ENCODE data around the gene CAPZB.

DNA sequence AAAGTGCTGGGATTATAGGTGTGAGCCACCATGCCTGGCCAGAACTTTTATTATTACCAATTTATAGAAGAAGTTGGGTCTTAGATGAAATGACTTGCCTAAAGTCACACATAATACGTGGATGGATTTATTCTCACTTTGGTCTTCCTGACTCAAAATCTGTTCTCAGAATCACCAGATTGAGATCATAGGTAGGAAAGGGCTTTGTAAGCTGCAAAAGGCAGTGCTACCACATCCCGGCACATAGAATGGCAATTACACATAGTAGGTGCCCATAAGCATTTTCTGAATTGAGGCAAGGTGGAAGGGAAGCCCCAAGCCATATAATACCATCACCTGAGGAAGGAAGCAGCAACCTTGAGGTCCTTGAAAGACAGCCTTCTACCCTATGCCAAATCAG is 8.2 kb upstream of the CAPZB start:
- TF ChIP-seq, protein P1, sequence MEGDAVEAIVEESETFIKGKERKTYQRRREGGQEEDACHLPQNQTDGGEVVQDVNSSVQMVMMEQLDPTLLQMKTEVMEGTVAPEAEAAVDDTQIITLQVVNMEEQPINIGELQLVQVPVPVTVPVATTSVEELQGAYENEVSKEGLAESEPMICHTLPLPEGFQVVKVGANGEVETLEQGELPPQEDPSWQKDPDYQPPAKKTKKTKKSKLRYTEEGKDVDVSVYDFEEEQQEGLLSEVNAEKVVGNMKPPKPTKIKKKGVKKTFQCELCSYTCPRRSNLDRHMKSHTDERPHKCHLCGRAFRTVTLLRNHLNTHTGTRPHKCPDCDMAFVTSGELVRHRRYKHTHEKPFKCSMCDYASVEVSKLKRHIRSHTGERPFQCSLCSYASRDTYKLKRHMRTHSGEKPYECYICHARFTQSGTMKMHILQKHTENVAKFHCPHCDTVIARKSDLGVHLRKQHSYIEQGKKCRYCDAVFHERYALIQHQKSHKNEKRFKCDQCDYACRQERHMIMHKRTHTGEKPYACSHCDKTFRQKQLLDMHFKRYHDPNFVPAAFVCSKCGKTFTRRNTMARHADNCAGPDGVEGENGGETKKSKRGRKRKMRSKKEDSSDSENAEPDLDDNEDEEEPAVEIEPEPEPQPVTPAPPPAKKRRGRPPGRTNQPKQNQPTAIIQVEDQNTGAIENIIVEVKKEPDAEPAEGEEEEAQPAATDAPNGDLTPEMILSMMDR (conservative IDR thresholded peaks at IDR 0.05; ENCODE audit: low read depth, low read length), result no peak
- TF ChIP-seq RAD21 (IDR thresholded peaks at IDR 0.05; ENCODE audit: low read length), result no peak
- no peak for TF ChIP-seq MXI1 (IDR thresholded peaks at IDR 0.05; ENCODE audit: borderline replicate concordance, low read depth, low read length)
- TF ChIP-seq POLR2A (IDR thresholded peaks at IDR 0.05; ENCODE audit: low read depth, low read length), result no peak
- TF ChIP-seq SMC3 (IDR thresholded peaks at IDR 0.05; ENCODE audit: low read depth, low read length), result no peak
- TF ChIP-seq BHLHE40 (IDR thresholded peaks at IDR 0.05; ENCODE audit: low read depth, low read length), result no peak
- no peak for TF ChIP-seq CEBPB (IDR thresholded peaks at IDR 0.05; ENCODE audit: low read depth, low read length)
- TF ChIP-seq RCOR1 (IDR thresholded peaks at IDR 0.05; ENCODE audit: insufficient replicate concordance, low read length), result no peak
- no peak for TF ChIP-seq MAZ (IDR thresholded peaks at IDR 0.05; ENCODE audit: borderline replicate concordance, low read depth, low read length)
